Keratinocyte (primary cell): ENCODE results near the gene EQTN. TPM values are rescaled to one million over a fixed set of nuclear protein-coding genes. Genes with fewer than 3 reads are reported as not detected.

ENCODE experiments used
- DNase-seq: peaks from one replicate; pipeline ENCODE4 v3.0.0-alpha.2; 2011; ENCODE audit warnings: low read depth, missing footprints, low spot score
- FAIRE-seq: peaks from 2 replicates; lab custom pipeline; 2011; peaks lifted over from hg19 to GRCh38; lab: Jason Lieb, UNC
- H2AFZ ChIP-seq: 2 replicates; pipeline ENCODE4 v1.6.0; 2012; ENCODE audit warnings: low read length, control low read depth, inconsistent platforms; ENCODE audit not compliant: control insufficient read depth
- H3K27ac ChIP-seq: 2 replicates; pipeline ENCODE4 v1.5.1; 2011; ENCODE audit warnings: low read length; ENCODE audit not compliant: control insufficient read depth, insufficient read depth
- H3K27me3 ChIP-seq: 3 replicates; pipeline ENCODE4 v1.6.0; 2011; ENCODE audit warnings: low read length; ENCODE audit not compliant: control insufficient read depth, insufficient read depth; ENCODE audit errors: extremely low read depth
- H3K36me3 ChIP-seq, 2 experiments: 2 replicates in 1 of 2; 3 replicates in 1 of 2; pipeline ENCODE4 v1.5.1; 2011; ENCODE audit warnings: low read length in 2 of 2, mild to moderate bottlenecking in 1 of 2; ENCODE audit not compliant: control insufficient read depth in 2 of 2, insufficient read depth in 2 of 2; ENCODE audit errors: extremely low read depth in 1 of 2
- H3K4me1 ChIP-seq: 3 replicates; pipeline ENCODE4 v1.5.1; 2011; ENCODE audit warnings: low read length; ENCODE audit not compliant: control insufficient read depth, insufficient read depth; ENCODE audit errors: extremely low read depth
- H3K4me2 ChIP-seq: 3 replicates; pipeline ENCODE4 v1.6.0; 2011; ENCODE audit warnings: low read depth, low read length; ENCODE audit not compliant: control insufficient read depth, insufficient read depth; ENCODE audit errors: extremely low read depth
- H3K4me3 ChIP-seq, 3 experiments: fragments of 200-600 bp in 1 of 3; sonication (generic) in 1 of 3; 2 replicates in 2 of 3; 3 replicates in 1 of 3; pipeline ENCODE4 v1.5.1; 2011 to 2016; ENCODE audit warnings: low read length in 3 of 3, mild to moderate bottlenecking in 3 of 3, control low read depth in 2 of 3, inconsistent platforms in 1 of 3, low read depth in 1 of 3, mixed read lengths in 1 of 3, mixed run types in 1 of 3, moderate library complexity in 1 of 3; ENCODE audit not compliant: control insufficient read depth in 2 of 3, insufficient read depth in 2 of 3; ENCODE audit errors: extremely low read depth in 1 of 3
- H3K79me2 ChIP-seq: 2 replicates; pipeline ENCODE4 v1.6.0; 2012; ENCODE audit warnings: low read length; ENCODE audit not compliant: control insufficient read depth, insufficient read depth
- H3K9ac ChIP-seq: 3 replicates; pipeline ENCODE4 v1.6.0; 2011; ENCODE audit warnings: low read length; ENCODE audit not compliant: control insufficient read depth, insufficient read depth; ENCODE audit errors: extremely low read depth
- H3K9me1 ChIP-seq: 3 replicates; pipeline ENCODE4 v1.6.0; 2011; ENCODE audit warnings: low read length; ENCODE audit not compliant: control insufficient read depth, insufficient read depth; ENCODE audit errors: extremely low read depth
- H3K9me3 ChIP-seq: 2 replicates; pipeline ENCODE4 v1.5.1; 2012; ENCODE audit warnings: low read depth, low read length; ENCODE audit not compliant: control insufficient read depth
- H4K20me1 ChIP-seq: 3 replicates; pipeline ENCODE4 v1.6.0; 2011; ENCODE audit warnings: low read length; ENCODE audit not compliant: control insufficient read depth, insufficient read depth; ENCODE audit errors: extremely low read depth
- CTCF ChIP-seq, 3 experiments: IDR thresholded peaks in 1 of 3; conservative IDR thresholded peaks in 1 of 3; optimal IDR thresholded peaks in 1 of 3; 2 replicates in 2 of 3; 3 replicates in 1 of 3; pipeline versions ENCODE3 to v1.5.1; 2011; ENCODE audit warnings: low read length in 3 of 3, mild to moderate bottlenecking in 3 of 3, moderate library complexity in 2 of 3, control low read depth in 1 of 3, inconsistent platforms in 1 of 3; ENCODE audit not compliant: insufficient read depth in 2 of 3; ENCODE audit errors: extremely low read depth in 1 of 3
- EZH2 ChIP-seq: IDR thresholded peaks from one replicate; pipeline ENCODE4 v1.6.1; 2012; ENCODE audit warnings: inconsistent platforms, mild to moderate bottlenecking, low read length, moderate library complexity
- dilution Hi-C: fragments of 300-500 bp; cut with MboI; formaldehyde crosslinking; loops from one replicate; pipeline ENCODE4 v1.7.0; 2020; ENCODE audit warnings: low sequenced_read_pairs; ENCODE audit not compliant: extremely low pct_ligation_motif_present
- polyA plus RNA-seq, 5 experiments: library from polyadenylated mRNA; depleted of rRNA in 3 of 5; stranded (reverse) in 3 of 5; stranded (forward) in 1 of 5; unstranded in 1 of 5; fragments of >200 nt; gene quantifications; 1 replicate in 1 of 5; 2 replicates in 3 of 5; 3 replicates in 1 of 5; pipeline versions ENCODE4 v1.2.1 to v1.2.3, GENCODE V29; 2011 to 2012; ENCODE audit warnings: missing spikeins in 2 of 5, low read depth in 1 of 5, low replicate concordance in 1 of 5

The EQTN gene
- polyA plus RNA-seq, 1 donor (not counting 4 experiments of a cell fraction or from before 2014, with no cell fraction given): 0.21 TPM

GRCh38 chr9:27280860-27281259 is 16.1 kb downstream of the EQTN start:
- Histone ChIP-seq H3K27ac (no peak overlapping the region), H3K79me2 (no peaks in the 10 kb centered on the region), H2AFZ (no peak overlapping the region), H4K20me1 (no peaks in the 10 kb centered on the region), H3K4me1 (no peaks in the 10 kb centered on the region), H3K4me2 (peak overlapping the region; percentile 23), H3K27me3 (no peaks in the 10 kb centered on the region), H3K9ac (no peak overlapping the region), H3K4me3 (no peak overlapping the region), H3K9me1 (no peaks in the 10 kb centered on the region), H3K36me3 (no peaks in the 10 kb centered on the region), H3K9me3 (no peaks in the 10 kb centered on the region)
- FAIRE-seq (no peak), DNase-seq (no peak)
- TF ChIP-seq CTCF (optimal IDR thresholded peaks at IDR 0.05 in 1 of 3, IDR thresholded peaks at IDR 0.05 in 1 of 3, conservative IDR thresholded peaks at IDR 0.05 in 1 of 3; ENCODE audit: extremely low read depth in 1 of 3, insufficient read depth in 2 of 3, low read length in 3 of 3) (no peak), EZH2 (no peak)
- dilution Hi-C loops: no loop called here

- no peaks in the 10 kb centered on the region for H4K20me1 ChIP-seq
- dilution Hi-C loops: no loop called here
- no peak overlapping the region for H3K27ac ChIP-seq
- no peaks in the 10 kb centered on the region for H3K36me3 ChIP-seq
- no peaks in the 10 kb centered on the region for H3K79me2 ChIP-seq
- DNase-seq (no peak), FAIRE-seq (no peak)
- H3K9me3 ChIP-seq: no peaks in the 10 kb centered on the region
- no peak for TF ChIP-seq CTCF (optimal IDR thresholded peaks at IDR 0.05 in 1 of 3, IDR thresholded peaks at IDR 0.05 in 1 of 3, conservative IDR thresholded peaks at IDR 0.05 in 1 of 3; ENCODE audit: extremely low read depth in 1 of 3, insufficient read depth in 2 of 3, low read length in 3 of 3)
- TF ChIP-seq EZH2: no peak
- no peaks in the 10 kb centered on the region for H3K4me1 ChIP-seq
- H3K9me1 ChIP-seq: no peaks in the 10 kb centered on the region
- H3K9ac ChIP-seq: no peak overlapping the region
- H3K27me3 ChIP-seq: no peaks in the 10 kb centered on the region
- H3K4me3 ChIP-seq: no peak overlapping the region
- no peak overlapping the region for H3K4me2 ChIP-seq
- H2AFZ ChIP-seq: no peak overlapping the region
Observed at GRCh38 chr9:27280249-27280648, 16.7 kb downstream of the EQTN start.
